ENCODE results near the gene RAD23A.

DNA sequence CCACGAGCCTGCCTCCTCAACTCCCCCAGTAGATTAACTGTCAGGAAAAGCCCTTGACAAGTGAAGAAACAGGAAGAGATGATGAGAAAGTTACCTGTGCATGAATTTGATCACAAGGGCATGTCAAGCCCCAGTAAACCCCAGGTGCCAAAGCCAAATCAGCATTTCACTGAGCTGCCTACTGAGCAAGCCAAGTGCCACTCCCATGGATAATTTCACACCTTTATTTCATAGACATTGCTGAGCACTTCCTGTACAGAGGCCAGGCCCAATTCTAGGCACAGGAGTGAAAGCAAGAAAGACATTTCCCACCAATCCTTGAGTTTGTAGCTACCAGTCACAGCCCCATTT lies 8.9 kb downstream of the RAD23A start:
- no peak for TF ChIP-seq POLR2AphosphoS5 (IDR thresholded peaks at IDR 0.05)
- no peak for TF ChIP-seq CTCF (IDR thresholded peaks at IDR 0.05)
- TF ChIP-seq EP300 (IDR thresholded peaks at IDR 0.05) = no peak
- no peak for TF ChIP-seq POLR2A (IDR thresholded peaks at IDR 0.05)
